ENCODE data around the gene PGBD2.

DNA sequence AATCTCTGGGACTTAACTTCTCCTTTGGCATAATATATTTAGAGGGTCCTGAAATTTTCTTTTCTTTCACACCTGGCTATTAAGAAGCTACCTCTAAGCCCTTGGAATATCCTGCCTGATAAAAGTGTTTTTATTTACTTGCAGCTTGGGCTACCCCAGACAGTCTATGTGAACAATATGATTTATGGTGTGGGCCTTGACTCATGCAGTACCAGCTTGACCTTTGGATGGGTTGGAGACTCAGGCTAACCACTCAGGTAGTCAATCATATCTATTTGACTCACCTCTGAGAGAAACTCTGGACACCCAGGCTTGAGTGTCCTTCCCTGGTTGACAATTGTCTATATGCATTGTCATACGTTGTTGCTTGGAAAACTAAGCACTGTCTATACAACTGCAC is 13.4 kb upstream of the PGBD2 start:
- TF ChIP-seq EZH2 (IDR thresholded peaks at IDR 0.05; ENCODE audit: borderline replicate concordance, low read depth, low read length, poor library complexity, severe bottlenecking) = no peak
- TF ChIP-seq, protein P1, sequence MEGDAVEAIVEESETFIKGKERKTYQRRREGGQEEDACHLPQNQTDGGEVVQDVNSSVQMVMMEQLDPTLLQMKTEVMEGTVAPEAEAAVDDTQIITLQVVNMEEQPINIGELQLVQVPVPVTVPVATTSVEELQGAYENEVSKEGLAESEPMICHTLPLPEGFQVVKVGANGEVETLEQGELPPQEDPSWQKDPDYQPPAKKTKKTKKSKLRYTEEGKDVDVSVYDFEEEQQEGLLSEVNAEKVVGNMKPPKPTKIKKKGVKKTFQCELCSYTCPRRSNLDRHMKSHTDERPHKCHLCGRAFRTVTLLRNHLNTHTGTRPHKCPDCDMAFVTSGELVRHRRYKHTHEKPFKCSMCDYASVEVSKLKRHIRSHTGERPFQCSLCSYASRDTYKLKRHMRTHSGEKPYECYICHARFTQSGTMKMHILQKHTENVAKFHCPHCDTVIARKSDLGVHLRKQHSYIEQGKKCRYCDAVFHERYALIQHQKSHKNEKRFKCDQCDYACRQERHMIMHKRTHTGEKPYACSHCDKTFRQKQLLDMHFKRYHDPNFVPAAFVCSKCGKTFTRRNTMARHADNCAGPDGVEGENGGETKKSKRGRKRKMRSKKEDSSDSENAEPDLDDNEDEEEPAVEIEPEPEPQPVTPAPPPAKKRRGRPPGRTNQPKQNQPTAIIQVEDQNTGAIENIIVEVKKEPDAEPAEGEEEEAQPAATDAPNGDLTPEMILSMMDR (conservative IDR thresholded peaks at IDR 0.05; ENCODE audit: low read depth, low read length) = no peak
